HEK293 (cell line): Measurements from ENCODE around the gene DNAJA1.

ENCODE experiments used
- CTCF ChIA-PET: fragments of 350-600 bp; formaldehyde crosslinking; extraction: SDS; loops from one replicate; lab custom pipeline; 2021; ENCODE audit warnings: antibody characterized with exemption; lab: Yijun Ruan, JAX
- POLR2A ChIA-PET: fragments of 300-600 bp; formaldehyde crosslinking; extraction: SDS; loops from one replicate; lab custom pipeline; 2020; ENCODE audit warnings: antibody characterized with exemption, inconsistent platforms; lab: Yijun Ruan, JAX
- H3K27ac ChIP-seq: fragments of 200-500 bp; sonication (Bioruptor generic); 2 replicates; pipeline ENCODE4 v1.5.1; 2014; ENCODE audit warnings: low read depth, low read length, control low read depth, inconsistent platforms; ENCODE audit errors: extremely low read depth
- H3K36me3 ChIP-seq, 2 experiments: fragments of 200-500 bp in 1 of 2; sonication (Bioruptor generic) in 1 of 2; 1 replicate in 1 of 2; 2 replicates in 1 of 2; pipeline ENCODE4 v1.5.1; 2014 to 2017; ENCODE audit warnings: inconsistent platforms in 2 of 2, low read length in 2 of 2; ENCODE audit not compliant: control insufficient read depth in 2 of 2, insufficient read depth in 1 of 2
- H3K4me1 ChIP-seq: fragments of 200-500 bp; sonication (Bioruptor generic); 2 replicates; pipeline ENCODE4 v1.5.1; 2014; ENCODE audit warnings: mild to moderate bottlenecking, low read length, inconsistent platforms; ENCODE audit not compliant: control insufficient read depth, insufficient read depth
- H3K4me3 ChIP-seq: 2 replicates; pipeline ENCODE4 v1.5.1; 2011; ENCODE audit warnings: low read depth, mild to moderate bottlenecking, control low read depth, low read length, moderate library complexity
- H3K9me3 ChIP-seq: fragments of 200-500 bp; sonication (Bioruptor generic); 2 replicates; pipeline ENCODE4 v1.5.1; 2014; ENCODE audit warnings: low read depth, low read length, inconsistent platforms; ENCODE audit not compliant: control insufficient read depth, insufficient read depth
- ATF2 ChIP-seq: fragments of 450-650 bp; formaldehyde crosslinking; IDR thresholded peaks from 2 replicates; pipeline ENCODE4 v1.5.1; 2016; ENCODE audit warnings: missing biosample characterization, missing genetic modification characterization, low read depth
- GLIS1 ChIP-seq: fragments of 450-650 bp; formaldehyde crosslinking; IDR thresholded peaks from 2 replicates; pipeline ENCODE4 v1.5.1; 2016; ENCODE audit warnings: missing biosample characterization, missing genetic modification characterization
- KLF17 ChIP-seq: fragments of 450-650 bp; formaldehyde crosslinking; IDR thresholded peaks from 2 replicates; pipeline ENCODE4 v1.5.1; 2016; ENCODE audit warnings: missing biosample characterization, missing genetic modification characterization
- OSR2 ChIP-seq: fragments of 450-650 bp; formaldehyde crosslinking; IDR thresholded peaks from 2 replicates; pipeline ENCODE4 v1.5.1; 2016; ENCODE audit warnings: missing biosample characterization, missing genetic modification characterization
- PBX3 ChIP-seq: sonication (generic); formaldehyde crosslinking; IDR thresholded peaks from 2 replicates; pipeline ENCODE4 v1.8.1; 2022; ENCODE audit warnings: mild to moderate bottlenecking, moderate library complexity, missing genetic modification reagents
- PRDM6 ChIP-seq: fragments of 450-650 bp; formaldehyde crosslinking; IDR thresholded peaks from 2 replicates; pipeline ENCODE4 v1.5.1; 2017; ENCODE audit warnings: missing biosample characterization, missing genetic modification characterization
- ZBTB17 ChIP-seq: fragments of 450-650 bp; formaldehyde crosslinking; IDR thresholded peaks from 2 replicates; pipeline ENCODE4 v1.5.1; 2016; ENCODE audit warnings: missing biosample characterization, missing genetic modification characterization
- ZBTB20 ChIP-seq: fragments of 450-650 bp; formaldehyde crosslinking; IDR thresholded peaks from 2 replicates; pipeline ENCODE4 v1.5.1; 2016; ENCODE audit warnings: missing biosample characterization, missing genetic modification characterization
- ZFP37 ChIP-seq: fragments of 450-650 bp; formaldehyde crosslinking; IDR thresholded peaks from 2 replicates; pipeline ENCODE4 v1.5.1; 2016; ENCODE audit warnings: missing biosample characterization, missing genetic modification characterization
- ZIC2 ChIP-seq: fragments of 450-650 bp; formaldehyde crosslinking; IDR thresholded peaks from 2 replicates; pipeline ENCODE4 v1.5.1; 2016; ENCODE audit warnings: missing biosample characterization, missing genetic modification characterization
- ZNF121 ChIP-seq: fragments of 450-650 bp; formaldehyde crosslinking; IDR thresholded peaks from 2 replicates; pipeline ENCODE4 v1.5.1; 2016; ENCODE audit warnings: missing biosample characterization, missing genetic modification characterization
- ZNF157 ChIP-seq: fragments of 450-650 bp; formaldehyde crosslinking; IDR thresholded peaks from 2 replicates; pipeline ENCODE4 v1.5.1; 2016; ENCODE audit warnings: missing biosample characterization, missing genetic modification characterization
- ZNF18 ChIP-seq: fragments of 450-650 bp; formaldehyde crosslinking; IDR thresholded peaks from 2 replicates; pipeline ENCODE4 v1.5.1; 2016; ENCODE audit warnings: missing biosample characterization, missing genetic modification characterization
- ZNF2 ChIP-seq: fragments of 450-650 bp; formaldehyde crosslinking; IDR thresholded peaks from 2 replicates; pipeline ENCODE4 v1.5.1; 2016; ENCODE audit warnings: missing biosample characterization, missing genetic modification characterization
- ZNF248 ChIP-seq: fragments of 450-650 bp; formaldehyde crosslinking; IDR thresholded peaks from 2 replicates; pipeline ENCODE4 v1.5.1; 2017; ENCODE audit warnings: missing biosample characterization, missing genetic modification characterization
- ZNF488 ChIP-seq: fragments of 450-650 bp; formaldehyde crosslinking; IDR thresholded peaks from 2 replicates; pipeline ENCODE4 v1.5.1; 2016; ENCODE audit warnings: missing biosample characterization, missing genetic modification characterization
- ZNF510 ChIP-seq: fragments of 450-650 bp; formaldehyde crosslinking; IDR thresholded peaks from 2 replicates; pipeline ENCODE4 v1.5.1; 2018; ENCODE audit warnings: mild to moderate bottlenecking, missing genetic modification characterization, missing biosample characterization; ENCODE audit not compliant: insufficient replicate concordance
- ZNF529 ChIP-seq: fragments of 450-650 bp; formaldehyde crosslinking; IDR thresholded peaks from 2 replicates; pipeline ENCODE4 v1.5.1; 2017; ENCODE audit warnings: missing genetic modification characterization, missing biosample characterization; ENCODE audit not compliant: insufficient replicate concordance
- ZNF548 ChIP-seq: fragments of 450-650 bp; formaldehyde crosslinking; IDR thresholded peaks from 2 replicates; pipeline ENCODE4 v1.5.1; 2016; ENCODE audit warnings: missing biosample characterization, missing genetic modification characterization
- ZNF585B ChIP-seq: fragments of 450-650 bp; formaldehyde crosslinking; IDR thresholded peaks from 2 replicates; pipeline ENCODE4 v1.5.1; 2016; ENCODE audit warnings: missing biosample characterization, missing genetic modification characterization
- ZNF600 ChIP-seq: fragments of 450-650 bp; formaldehyde crosslinking; IDR thresholded peaks from 2 replicates; pipeline ENCODE4 v1.5.1; 2016; ENCODE audit warnings: missing biosample characterization, missing genetic modification characterization
- ZNF610 ChIP-seq: fragments of 450-650 bp; formaldehyde crosslinking; IDR thresholded peaks from 2 replicates; pipeline ENCODE4 v1.5.1; 2016; ENCODE audit warnings: missing biosample characterization, missing genetic modification characterization, borderline replicate concordance
- ZNF629 ChIP-seq: fragments of 450-650 bp; formaldehyde crosslinking; IDR thresholded peaks from 2 replicates; pipeline ENCODE4 v1.5.1; 2017; ENCODE audit warnings: missing biosample characterization, missing genetic modification characterization
- ZNF677 ChIP-seq: fragments of 450-650 bp; IDR thresholded peaks from 2 replicates; pipeline ENCODE4 v1.5.0; 2018; ENCODE audit warnings: missing biosample characterization, mild to moderate bottlenecking, missing genetic modification characterization, moderate library complexity
- ZNF76 ChIP-seq: fragments of 450-650 bp; formaldehyde crosslinking; IDR thresholded peaks from 2 replicates; pipeline ENCODE4; 2016; ENCODE audit warnings: low read depth, missing biosample characterization, missing genetic modification characterization, borderline replicate concordance
- ZNF791 ChIP-seq: fragments of 450-650 bp; formaldehyde crosslinking; IDR thresholded peaks from 2 replicates; pipeline ENCODE4 v1.5.1; 2016; ENCODE audit warnings: missing biosample characterization, missing genetic modification characterization
- ZSCAN23 ChIP-seq: fragments of 450-650 bp; formaldehyde crosslinking; IDR thresholded peaks from 2 replicates; pipeline ENCODE4 v1.5.1; 2016; ENCODE audit warnings: missing biosample characterization, missing genetic modification characterization

The DNAJA1 gene

GRCh38 chr9:33043671-33044070, 18.6 kb downstream of the DNAJA1 start:
- TF ChIP-seq ZNF510 (tag by site-specific recombination) (no peak), ZNF2 (no peak), ZNF18 (no peak), ZIC2 (tag by site-specific recombination) (no peak), ZNF248 (tag by site-specific recombination) (no peak), ZNF791 (tag by site-specific recombination) (no peak), PBX3 (no peak)
- TF ChIP-seq, all 188 proteins: peak for 0
- H3K9me3 ChIP-seq, result no peaks in the 10 kb centered on the region
- H3K36me3 ChIP-seq, result peaks cover 11 to 53% of the 10 kb centered on the region in 2 experiments
- CTCF ChIA-PET, result interaction anchor here (0.6 to 2.5 kb wide), 3 partner anchors 9 to 462 kb away, joined by 3 to 10 read pairs (median 4); no protein-coding TSS in a partner anchor
- POLR2A ChIA-PET, result interaction anchor here (1.0 to 7.8 kb wide), 5 partner anchors 11 to 665 kb away, joined by 3 to 78 read pairs (median 6); partner anchors contain the start of gene DNAJA1
- H3K4me1 ChIP-seq, result no peaks in the 10 kb centered on the region; the same call in 1 of the 2 replicates
- H3K4me3 ChIP-seq, result peak overlapping the region; percentile 62
- peak overlapping the region; percentile 71; the same call in 1 of the 2 replicates for H3K27ac ChIP-seq

- Histone ChIP-seq H3K4me3 (peak overlapping the region; percentile 62), H3K9me3 (no peaks in the 10 kb centered on the region), H3K4me1 (no peaks in the 10 kb centered on the region; the same call in 1 of the 2 replicates), H3K36me3 (peaks cover 11 to 53% of the 10 kb centered on the region in 2 experiments), H3K27ac (peak overlapping the region; percentile 71)
- ChIA-PET CTCF (interaction anchor here (0.6 to 2.5 kb wide), 12 partner anchors 8 to 665 kb away, joined by 3 to 10 read pairs (median 4); no protein-coding TSS in a partner anchor), POLR2A (interaction anchor here (1.0 to 7.8 kb wide), 10 partner anchors 8 to 666 kb away, joined by 3 to 78 read pairs (median 4); partner anchors contain the start of genes DNAJA1 and SMU1)
- TF ChIP-seq ZNF677 (tag by site-specific recombination), result no peak
- 0 out of 2 replicates have a peak, but pooled peaks have one; percentile 31 for TF ChIP-seq ZNF76
- TF ChIP-seq OSR2 (tag by site-specific recombination), result peak; percentile 87
- 0 out of 2 replicates have a peak, but pooled peaks have one; percentile 25 for TF ChIP-seq ZNF600 (tag by site-specific recombination)
- TF ChIP-seq ZNF529 (tag by site-specific recombination), result no peak
- no peak for TF ChIP-seq ZNF488 (tag by site-specific recombination)
- peak; percentile 30 for TF ChIP-seq GLIS1
- TF ChIP-seq ZNF585B (tag by site-specific recombination), result no peak
- peak; percentile 96 for TF ChIP-seq ATF2 (tag by site-specific recombination)
- TF ChIP-seq ZSCAN23, result no peak
- TF ChIP-seq ZFP37 (tag by site-specific recombination), result 0 out of 2 replicates have a peak, but pooled peaks have one; percentile 25
- no peak for TF ChIP-seq ZNF610 (tag by site-specific recombination)
- no peak for TF ChIP-seq KLF17 (tag by site-specific recombination)
- peak; percentile 70; the same call in 1 of the 2 replicates for TF ChIP-seq ZBTB20 (tag by site-specific recombination)
- peak; percentile 93 for TF ChIP-seq ZNF629 (tag by site-specific recombination)
- no peak for TF ChIP-seq ZNF157
- TF ChIP-seq ZNF548, result no peak
- TF ChIP-seq ZBTB17 (tag by site-specific recombination), result 0 out of 2 replicates have a peak, but pooled peaks have one; percentile 26
- TF ChIP-seq ZNF121 (tag by site-specific recombination), result no peak
- no peak for TF ChIP-seq ZNF791 (tag by site-specific recombination)
- TF ChIP-seq PRDM6 (tag by site-specific recombination), result no peak
Measured at GRCh38 chr9:33044162-33044673, 19.1 kb downstream of the DNAJA1 start.
